Measurements from ENCODE around the gene TMEM131L.
"Not testable (repeated sequence)": the region's sequence is repeated elsewhere in the genome, so short reads cannot be mapped to it uniquely, and the experiment has no call there.

Gene TMEM131L, protein sequence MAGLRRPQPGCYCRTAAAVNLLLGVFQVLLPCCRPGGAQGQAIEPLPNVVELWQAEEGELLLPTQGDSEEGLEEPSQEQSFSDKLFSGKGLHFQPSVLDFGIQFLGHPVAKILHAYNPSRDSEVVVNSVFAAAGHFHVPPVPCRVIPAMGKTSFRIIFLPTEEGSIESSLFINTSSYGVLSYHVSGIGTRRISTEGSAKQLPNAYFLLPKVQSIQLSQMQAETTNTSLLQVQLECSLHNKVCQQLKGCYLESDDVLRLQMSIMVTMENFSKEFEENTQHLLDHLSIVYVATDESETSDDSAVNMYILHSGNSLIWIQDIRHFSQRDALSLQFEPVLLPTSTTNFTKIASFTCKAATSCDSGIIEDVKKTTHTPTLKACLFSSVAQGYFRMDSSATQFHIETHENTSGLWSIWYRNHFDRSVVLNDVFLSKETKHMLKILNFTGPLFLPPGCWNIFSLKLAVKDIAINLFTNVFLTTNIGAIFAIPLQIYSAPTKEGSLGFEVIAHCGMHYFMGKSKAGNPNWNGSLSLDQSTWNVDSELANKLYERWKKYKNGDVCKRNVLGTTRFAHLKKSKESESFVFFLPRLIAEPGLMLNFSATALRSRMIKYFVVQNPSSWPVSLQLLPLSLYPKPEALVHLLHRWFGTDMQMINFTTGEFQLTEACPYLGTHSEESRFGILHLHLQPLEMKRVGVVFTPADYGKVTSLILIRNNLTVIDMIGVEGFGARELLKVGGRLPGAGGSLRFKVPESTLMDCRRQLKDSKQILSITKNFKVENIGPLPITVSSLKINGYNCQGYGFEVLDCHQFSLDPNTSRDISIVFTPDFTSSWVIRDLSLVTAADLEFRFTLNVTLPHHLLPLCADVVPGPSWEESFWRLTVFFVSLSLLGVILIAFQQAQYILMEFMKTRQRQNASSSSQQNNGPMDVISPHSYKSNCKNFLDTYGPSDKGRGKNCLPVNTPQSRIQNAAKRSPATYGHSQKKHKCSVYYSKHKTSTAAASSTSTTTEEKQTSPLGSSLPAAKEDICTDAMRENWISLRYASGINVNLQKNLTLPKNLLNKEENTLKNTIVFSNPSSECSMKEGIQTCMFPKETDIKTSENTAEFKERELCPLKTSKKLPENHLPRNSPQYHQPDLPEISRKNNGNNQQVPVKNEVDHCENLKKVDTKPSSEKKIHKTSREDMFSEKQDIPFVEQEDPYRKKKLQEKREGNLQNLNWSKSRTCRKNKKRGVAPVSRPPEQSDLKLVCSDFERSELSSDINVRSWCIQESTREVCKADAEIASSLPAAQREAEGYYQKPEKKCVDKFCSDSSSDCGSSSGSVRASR (N-terminal part only)

DNA sequence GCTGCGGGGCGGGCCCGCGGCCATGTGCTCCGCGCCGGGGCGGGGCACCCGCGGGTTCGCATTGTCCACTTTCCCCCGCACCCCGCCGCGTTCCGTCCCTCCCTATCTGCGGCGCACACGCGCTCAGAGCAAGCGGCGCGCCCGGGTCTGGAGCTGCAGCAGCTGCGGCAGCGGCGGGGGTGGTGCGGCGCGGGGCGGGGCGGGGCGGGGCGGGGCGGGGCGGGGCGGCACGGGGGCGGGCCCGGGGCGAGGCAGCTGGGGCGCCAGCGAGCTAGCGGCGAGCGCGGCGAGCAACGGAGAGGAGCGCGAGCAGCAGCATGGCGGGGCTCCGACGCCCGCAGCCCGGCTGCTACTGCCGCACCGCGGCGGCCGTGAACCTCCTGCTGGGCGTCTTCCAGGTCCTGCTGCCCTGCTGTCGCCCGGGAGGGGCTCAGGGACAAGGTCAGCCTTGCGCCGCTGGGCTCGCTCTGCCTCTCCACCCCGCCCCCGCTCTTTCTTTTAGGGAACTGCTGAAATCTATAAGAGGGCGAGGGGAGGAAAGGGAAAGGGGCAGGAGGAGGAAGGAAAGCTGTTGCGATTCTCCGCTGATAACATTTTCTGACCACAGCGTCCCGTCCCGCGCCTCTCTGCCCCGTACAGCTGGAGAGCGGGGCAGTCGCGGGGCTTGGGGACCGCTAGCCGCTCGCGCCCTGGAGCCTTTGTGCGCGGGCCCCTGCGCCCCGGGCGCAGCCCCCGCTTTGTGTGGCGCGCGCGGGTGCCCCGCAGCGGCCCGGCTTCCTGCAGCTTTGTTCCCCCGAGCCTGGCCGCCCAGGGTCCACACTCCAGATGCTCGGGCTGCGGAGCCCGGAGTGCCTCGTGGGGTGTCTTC is at the start of gene TMEM131L:
TSS of gene TMEM131L (plus strand) at position 280 of the 868 bp plus-strand sequence. CDS start at position 318, 38 bp downstream.
- DNase-seq: peak; percentile 80

DNA sequence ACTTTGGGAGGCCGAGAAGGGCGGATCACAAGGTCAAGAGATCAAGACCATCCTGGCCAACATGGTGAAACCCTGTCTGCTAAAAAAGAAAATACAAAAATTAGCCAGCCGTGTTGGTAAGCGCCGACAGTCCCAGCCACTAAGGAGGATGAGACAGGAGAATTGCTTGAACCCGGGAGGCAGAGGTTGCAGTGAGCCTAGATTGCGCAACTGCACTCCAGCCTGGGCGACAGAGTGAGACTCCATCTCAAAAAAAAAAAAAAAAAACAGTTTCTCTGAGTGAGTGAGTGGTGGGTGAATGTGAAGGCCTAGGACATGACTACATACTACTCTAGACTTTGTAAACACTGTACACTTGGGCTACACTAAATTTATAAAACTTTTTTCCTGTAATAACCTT is 49.7 kb upstream of the TMEM131L start:
- DNase-seq: not testable (repeated sequence)

DNA sequence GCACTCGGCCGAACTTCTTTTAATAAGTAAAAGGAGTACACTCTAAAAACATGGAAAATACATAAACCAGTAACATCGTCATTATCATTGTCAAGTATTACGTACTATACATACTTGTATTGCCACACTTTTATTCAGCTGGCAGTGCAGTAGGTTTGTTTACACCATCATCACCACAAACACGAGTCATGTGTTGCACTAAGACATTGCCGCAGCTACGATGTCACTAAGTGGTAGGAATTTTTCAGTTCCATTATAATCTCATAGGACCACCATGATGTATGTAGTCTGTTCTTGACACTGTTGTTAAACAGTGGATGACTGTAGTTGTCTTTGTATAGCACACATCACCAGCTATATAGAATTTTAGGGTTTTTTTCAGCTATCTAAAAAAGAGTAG is 48.0 kb upstream of the TMEM131L start:
- no peak for DNase-seq

DNA sequence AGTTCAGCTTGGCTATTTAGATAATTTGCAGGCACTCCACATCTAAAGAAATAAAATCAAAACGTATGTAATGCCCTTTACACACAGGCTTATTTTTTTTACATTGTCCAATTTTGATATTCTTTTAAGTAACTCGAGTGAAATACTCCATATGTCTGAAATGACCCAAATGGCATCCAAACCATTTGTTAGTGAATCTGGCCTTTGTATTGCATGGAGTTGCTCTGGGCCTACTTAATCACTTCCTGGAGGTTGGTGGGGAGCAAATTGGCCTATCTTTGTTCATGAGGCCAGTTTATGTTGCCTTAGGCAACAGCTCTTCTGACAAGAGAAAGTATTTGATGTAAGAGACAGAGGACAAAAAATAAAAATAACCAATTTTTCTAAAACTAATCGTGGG is 47.6 kb upstream of the TMEM131L start:
- DNase-seq: no peak

DNA sequence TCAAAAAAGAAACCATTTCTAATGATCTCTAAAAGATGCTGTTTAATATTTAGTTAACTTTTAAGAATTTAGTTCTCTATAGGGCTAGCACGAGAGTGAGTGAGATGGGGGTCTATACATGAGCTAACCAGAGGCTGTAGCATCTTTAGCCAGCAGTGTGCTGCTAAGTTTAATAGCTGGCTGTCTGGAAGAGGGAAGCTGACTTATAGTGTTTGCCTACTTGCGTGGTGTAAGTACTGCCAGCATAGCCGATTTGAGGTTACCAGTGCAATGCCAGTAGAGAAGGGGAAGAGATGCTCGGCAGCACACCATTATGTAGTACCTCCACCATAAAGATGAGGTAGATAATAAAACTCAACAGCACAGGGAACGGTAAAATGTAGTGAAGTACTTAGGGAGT is 47.1 kb upstream of the TMEM131L start:
- DNase-seq: no peak

DNA sequence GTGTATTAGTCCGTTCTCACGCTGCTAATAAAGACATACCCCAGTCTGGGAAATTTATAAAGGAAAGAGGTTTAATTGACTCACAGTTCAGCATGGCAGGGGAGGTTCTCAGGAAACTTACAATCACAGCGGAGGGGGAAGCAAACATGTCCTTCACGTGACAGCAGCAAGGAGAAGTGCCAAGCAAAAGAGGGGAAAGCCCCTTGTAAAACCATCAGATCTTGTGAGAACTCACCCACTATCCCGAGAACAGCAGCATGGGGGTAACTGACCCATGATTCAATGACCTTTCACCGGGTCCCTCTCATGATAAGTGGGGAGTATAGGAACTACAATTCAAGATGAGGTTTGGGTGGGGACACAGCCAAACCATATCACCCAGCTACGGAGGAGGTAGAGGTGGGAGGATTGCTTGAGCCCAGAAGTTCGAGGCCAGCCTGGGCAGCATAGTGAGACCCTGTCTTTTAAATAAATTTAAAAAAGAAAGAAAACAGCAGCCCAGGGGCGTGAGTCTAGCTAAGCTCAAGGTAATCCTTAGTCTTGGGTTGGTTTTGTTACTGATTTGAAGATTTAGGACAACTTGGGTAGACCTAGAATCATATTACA is 46.4 kb upstream of the TMEM131L start:
- DNase-seq: no peak

DNA sequence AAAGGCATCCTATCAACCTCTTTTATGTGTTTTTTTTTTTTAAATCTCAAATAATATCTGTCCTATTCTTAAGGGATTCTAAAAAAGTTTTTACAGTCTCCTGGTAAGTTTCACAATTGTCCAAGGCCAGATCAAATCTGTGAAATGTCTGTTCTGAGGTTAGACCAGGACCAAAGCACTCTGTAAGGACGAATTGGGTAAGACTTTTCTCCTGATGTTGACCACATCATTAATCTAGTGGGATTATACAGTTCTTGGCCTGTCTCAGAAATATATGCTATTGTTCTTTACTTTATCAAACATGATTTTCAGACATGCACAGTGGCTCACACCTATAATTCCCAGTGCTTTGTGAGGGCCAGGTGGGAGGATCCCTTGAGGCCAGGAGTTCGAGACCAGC is 45.8 kb upstream of the TMEM131L start:
- DNase-seq: no peak

DNA sequence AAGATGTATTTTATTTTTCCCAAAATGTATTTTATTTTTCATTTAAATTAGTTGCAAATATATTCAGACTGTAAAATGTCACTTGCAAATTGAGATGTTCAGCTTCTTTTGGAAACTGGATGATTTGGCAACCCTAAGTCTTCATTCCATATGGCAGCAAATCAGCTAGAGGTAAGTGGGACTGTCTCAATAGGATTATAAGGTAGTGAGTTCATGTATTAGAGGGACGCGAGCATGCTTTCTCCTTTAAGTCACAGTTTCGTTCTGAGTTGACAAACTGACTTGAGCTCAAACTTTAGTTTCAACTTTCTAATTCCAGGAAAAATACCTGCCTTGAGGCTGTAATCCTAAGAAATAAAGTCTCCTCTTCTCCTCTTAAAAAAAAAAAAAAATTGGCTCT is 44.2 kb upstream of the TMEM131L start:
- no peak for DNase-seq

DNA sequence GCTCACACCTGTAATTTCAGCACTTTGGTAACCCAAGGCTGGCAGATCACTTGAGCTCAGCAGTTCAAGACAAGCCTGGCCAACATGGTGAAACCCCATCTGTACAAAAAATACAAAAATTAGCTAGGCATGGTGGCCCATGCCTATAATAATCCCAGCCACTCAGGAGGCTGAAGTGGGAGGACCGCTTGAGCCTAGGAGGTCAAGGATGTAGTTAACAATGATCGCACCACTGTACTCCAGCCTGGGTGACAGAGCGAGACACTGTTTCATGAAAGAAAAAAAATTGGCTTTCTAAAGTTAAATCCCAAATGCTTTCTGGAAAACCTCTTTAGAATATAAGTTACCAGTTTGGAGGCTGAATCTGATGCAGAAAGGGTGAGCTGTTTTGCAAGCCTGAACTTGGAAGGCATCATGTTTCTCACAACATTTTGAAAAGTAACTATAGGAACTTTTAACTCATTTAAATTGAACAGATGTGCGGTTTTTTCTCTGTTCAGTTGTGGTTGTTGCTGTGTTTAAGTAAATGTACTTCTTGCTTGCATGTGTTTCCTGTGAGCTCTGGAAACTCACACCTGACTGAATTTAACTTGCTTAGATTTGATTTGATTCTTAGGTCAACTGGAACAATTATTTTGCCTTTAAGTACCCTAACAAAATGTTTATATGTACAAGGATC is 39.8 kb upstream of the TMEM131L start:
- no peak for DNase-seq

DNA sequence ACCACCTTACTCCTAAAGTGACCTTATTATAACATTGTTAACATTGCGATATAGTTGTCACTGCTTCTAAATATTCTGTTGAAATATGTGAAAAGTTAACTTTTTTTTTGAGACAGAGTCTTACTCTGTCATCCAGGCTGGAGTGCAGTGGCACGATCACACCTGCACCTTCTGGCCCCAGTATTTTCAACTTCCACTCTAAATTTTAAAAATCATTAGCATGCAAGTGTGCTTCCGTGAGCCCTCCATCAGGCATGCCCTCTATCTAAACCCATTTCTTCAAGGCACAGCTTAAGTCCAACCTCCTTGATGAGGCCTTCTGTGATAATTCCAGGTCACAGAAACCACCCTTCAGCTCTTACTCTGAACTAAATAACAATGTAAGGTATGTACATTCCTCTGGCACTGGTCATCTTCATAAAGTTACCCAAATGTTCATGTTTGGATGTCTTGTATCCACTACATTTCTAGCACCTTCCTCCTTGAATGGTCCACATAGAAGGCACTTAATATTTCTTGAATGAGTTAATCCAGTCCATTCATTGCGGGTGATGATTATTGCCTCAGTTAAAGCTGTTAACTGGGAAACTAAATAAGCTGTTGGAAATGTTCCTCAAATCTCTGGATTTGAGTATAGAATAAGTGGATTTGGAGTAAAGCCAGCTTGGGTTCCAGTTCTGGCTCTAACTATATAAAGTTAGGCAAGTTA is 38.6 kb upstream of the TMEM131L start:
- DNase-seq: no peak

DNA sequence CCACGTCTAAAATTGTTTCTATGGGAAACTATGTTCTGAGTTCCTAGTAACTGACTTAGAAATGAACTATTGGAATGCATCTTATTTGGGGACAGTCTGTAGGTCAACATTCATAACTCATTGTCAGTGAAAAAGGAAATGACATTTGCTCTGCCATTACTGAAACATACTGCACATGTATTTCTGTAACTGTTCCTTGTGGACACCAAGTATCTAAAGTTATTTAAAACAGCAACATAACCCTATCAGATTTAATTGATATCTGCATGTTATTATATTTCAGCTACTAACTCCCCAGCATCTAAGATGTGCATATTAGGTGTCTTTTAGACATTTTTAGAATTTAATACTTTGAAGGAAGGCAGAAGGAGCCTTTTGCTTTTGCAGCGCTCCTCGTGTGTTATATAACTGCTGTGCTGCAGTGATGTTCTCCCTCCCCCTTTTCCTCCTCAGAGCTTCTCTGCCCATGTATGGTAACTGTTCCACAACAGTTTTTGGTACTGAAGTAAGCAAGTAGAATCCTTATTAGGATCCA is 37.2 kb upstream of the TMEM131L start:
- no peak for DNase-seq

DNA sequence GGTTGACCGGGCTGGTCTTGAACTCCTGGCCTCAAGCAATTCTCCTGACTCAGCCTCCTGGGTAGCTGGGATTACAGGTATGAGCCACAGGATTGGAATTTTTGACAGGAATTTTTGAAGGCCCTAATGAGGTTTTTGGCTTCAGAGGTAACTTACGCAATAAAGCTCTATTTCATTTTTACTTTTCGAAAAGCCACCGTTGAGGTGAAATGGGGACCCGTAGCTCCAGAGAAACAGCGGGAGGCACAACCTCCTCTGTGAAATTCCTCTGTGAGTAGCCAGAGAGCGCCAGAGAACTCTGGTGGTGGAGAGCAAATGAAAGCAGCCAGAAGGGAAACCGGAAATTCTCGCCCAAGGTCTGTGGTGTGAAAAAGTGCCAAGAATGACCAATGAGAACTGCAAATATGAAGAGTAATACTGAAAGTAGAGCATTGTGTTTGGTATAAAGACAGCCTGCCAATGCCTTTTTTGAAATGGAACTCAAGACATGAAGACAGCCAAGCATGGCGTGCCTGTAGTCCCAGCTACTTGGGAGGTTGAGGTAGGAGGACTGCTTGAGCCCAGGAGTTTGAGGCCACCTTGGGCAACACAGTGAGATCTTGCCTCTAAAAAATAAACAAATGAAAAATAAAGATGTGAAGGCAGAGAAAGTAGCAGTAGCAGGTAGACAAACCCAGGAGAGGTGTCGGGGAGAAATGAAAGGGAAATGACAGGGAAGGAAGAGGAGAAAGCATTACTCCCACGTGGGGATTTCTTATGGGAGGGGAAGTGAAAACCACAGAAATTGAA is 33.0 kb upstream of the TMEM131L start:
- DNase-seq: peak; percentile 74

DNA sequence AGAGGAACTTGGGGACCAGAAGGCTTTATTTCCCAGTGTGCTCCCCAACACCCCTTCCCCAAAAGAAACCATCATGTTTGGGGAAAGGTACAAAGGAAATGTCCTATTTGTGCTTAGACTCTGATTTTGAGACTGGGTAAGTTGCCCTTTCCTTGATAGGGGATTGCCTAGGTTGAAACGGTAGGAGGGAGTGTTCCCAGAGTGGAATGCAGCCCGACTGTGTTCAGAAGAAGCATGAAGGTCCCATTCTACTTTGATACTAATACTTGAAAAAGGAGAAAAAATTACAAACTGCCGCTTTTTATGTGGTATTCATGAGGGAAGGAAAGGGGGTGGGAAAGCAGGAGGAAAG is 32.4 kb upstream of the TMEM131L start:
- no peak for DNase-seq

DNA sequence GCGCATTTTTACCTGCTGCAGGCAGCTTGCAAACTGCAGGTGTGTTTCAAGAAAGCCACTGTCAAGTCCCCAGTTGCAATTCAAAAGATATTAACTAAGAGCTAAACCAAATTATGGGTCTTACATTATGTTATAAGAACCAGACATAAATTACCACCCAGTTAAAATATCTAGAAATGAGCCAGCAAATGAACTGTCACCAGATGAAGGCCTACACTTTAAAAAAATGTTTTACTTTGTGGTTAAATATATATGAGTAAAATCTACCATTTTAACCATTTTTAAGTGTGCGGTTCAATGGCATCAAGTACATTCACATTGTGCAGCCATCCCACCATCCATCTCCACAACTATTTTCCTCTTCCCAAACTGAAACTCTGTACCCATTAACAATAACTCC is 32.0 kb upstream of the TMEM131L start:
- no peak for DNase-seq

DNA sequence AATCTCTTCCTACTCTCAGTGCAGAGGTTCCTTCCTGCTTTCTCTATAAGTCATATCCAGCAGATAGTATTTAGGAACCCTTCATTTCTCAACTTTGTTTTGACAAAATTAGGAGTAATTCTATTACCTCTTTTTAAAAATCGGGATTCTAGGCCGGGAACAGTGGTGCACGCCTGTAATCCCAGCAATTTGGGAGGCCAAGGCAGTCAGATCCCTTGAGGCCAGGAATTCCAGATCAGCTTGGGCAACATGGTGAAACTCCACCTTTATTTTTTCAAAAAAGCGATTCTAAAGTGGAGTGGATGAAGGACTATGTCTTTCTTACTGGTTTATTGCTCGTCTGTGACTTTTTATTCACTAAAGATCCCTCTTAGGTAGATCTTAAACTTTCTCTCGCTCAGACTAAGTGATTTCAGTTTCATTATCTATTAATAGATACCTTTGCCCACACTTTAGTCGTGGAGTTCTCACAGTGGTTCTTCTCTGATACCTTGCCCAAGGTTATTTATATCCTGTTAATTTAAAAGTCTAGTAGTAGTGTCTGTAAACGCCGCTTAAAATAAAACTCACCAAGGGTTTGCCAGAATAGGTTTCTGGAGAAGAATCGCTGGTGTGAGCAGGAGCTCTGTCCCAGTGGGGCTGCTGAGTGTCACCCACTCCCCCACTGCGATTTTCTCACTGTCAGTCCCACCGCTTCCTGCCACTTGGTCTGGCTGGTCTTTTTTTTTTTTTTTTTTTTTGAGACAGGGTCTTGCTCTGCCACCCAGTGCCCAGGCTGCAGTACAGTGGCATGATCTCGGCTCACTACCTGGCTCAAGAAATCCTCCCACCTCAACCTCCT is 27.0 kb upstream of the TMEM131L start:
- peak; percentile 52 for DNase-seq

DNA sequence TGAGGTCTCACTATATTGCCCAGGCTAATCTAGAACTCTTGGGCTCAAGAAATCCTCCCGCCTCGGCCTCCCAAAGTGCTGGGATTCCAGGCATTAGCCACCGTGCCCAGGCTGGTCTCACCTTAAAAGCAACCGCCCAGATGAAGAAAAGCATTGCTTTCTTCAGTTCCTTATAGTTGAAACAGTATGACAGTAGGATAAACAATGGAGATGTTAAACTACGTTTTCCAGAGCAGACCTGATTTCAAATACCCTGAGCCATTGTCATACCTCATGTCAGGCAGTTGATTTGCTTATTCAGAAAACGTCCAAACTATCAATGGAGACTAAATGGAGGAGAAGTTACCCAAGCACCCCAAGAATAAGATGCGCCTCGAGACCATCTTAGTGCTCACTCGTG is 26.3 kb upstream of the TMEM131L start:
- no peak for DNase-seq

DNA sequence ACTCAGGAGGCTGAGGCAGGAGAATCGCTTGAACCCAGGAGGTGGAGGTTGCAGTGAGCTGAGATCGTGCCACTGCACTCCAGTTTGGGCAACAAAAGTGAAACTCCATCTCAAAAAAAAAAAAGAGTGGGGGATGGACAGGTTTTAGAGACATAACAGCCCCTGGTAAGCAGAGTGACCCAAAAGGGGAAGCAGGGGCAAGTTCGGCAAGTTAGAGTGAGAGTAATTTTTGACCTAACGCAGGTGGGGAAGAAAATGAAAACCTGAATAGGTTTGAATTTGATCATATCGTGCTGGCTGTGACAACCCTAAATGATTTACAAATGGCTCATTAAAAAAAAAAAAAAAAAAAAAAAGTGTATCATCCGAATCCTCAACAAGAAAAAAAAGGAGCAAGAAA is 25.7 kb upstream of the TMEM131L start:
- no peak for DNase-seq

DNA sequence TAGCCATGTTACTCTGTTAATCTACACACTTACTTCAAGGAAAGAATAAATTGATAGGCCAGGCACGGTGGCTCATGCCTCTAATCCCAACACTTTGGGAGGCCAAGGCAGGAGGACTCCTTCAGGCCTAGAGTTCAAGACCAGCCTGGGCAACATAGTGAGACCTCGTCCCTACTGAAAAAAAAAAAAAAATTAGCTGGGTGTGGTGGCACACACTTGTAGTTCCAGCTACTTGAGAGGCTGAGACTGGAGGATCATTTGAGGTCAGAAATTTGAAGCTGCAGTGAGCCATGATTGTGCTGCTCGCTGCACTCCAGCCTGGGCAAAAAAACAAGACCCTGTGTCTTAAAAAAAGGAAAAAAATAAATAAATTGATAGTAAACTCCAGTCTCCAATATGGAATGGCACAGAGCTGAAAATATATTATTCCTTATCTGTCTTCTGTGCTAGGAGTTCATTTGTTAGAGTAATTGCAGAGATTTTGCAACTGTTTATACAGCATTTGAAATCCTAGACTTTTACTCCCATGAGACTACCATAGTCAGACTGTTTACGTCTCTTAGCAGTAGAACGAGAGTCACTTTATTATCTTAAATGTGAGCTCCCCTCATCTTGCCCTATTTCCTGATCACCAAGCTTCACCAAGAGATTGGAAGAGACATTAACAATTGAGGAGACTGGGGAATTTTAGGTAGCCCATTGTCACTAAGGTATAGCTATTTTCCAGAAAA is 18.8 kb upstream of the TMEM131L start:
- no peak for DNase-seq

Data from CD4-positive, alpha-beta T cell treated with Interferon gamma for 1 hour (primary cell).